Parathyroid adenoma (tissue), 2 donors: Measurements from ENCODE around the gene ARL6IP1.

Experiments
- H2AFZ ChIP-seq: fragments of 300-600 bp; sonication (generic); one replicate; pipeline ENCODE4 v1.7.0; 2017; ENCODE audit warnings: antibody characterized with exemption, mild to moderate bottlenecking
- H3K27ac ChIP-seq: fragments of 300-600 bp; sonication (generic); one replicate; pipeline ENCODE4 v1.7.0; 2017
- H3K27me3 ChIP-seq: fragments of 300-600 bp; sonication (generic); one replicate; pipeline ENCODE4 v1.7.0; 2017; ENCODE audit warnings: low read length; ENCODE audit not compliant: control insufficient read depth, insufficient read depth
- H3K36me3 ChIP-seq: fragments of 300-600 bp; sonication (generic); one replicate; pipeline ENCODE4 v1.7.0; 2017; ENCODE audit warnings: low read length; ENCODE audit not compliant: control insufficient read depth, insufficient read depth
- H3K4me1 ChIP-seq: fragments of 300-600 bp; sonication (generic); one replicate; pipeline ENCODE4 v1.7.0; 2017; ENCODE audit warnings: control low read depth
- H3K4me2 ChIP-seq: fragments of 300-600 bp; sonication (generic); one replicate; pipeline ENCODE4 v1.7.0; 2017; ENCODE audit warnings: low read length
- H3K4me3 ChIP-seq: fragments of 300-600 bp; sonication (generic); one replicate; pipeline ENCODE4 v1.7.0; 2017; ENCODE audit warnings: low read depth, low read length
- H3K79me2 ChIP-seq: fragments of 300-600 bp; sonication (generic); one replicate; pipeline ENCODE4 v1.7.0; 2017; ENCODE audit warnings: control low read depth
- H3K9ac ChIP-seq: fragments of 300-600 bp; sonication (generic); one replicate; pipeline ENCODE4 v1.7.0; 2017; ENCODE audit warnings: mild to moderate bottlenecking
- H3K9me3 ChIP-seq: fragments of 300-600 bp; sonication (generic); one replicate; pipeline ENCODE4 v1.7.0; 2017; ENCODE audit warnings: low read length; ENCODE audit not compliant: control insufficient read depth
- CTCF ChIP-seq: fragments of 300-600 bp; sonication (generic); IDR thresholded peaks from one replicate; pipeline ENCODE4 v1.7.0; 2017; ENCODE audit warnings: antibody characterized with exemption, mild to moderate bottlenecking
- donor health status: primary hyperparathyroidism.

The ARL6IP1 gene

DNA sequence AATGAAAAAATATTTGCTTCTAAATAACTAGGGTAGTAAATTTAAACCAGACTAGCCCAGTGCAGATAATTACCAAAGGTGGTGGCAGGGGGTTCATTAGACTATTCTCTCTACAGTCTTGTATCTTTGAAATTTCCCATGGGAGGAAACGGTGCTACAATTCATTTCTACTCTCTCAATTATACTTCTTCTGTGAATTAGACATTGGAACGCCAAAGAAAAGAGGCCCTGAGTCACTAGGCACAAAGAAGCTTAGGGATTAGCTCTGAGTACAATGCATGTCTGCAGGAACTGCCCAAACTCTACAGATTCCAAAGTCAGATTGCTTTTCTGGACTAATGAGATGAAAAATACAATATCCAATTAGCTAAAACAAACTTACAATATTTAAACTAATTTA, 30.7 kb upstream of the ARL6IP1 start:
- no peak for TF ChIP-seq CTCF
- Histone ChIP-seq H3K4me3 (no peak overlapping the region), H3K9ac (no peak overlapping the region), H2AFZ (no peak overlapping the region), H3K4me1 (no peaks in the 10 kb centered on the region), H3K36me3 (no peaks in the 10 kb centered on the region), H3K4me2 (no peak overlapping the region), H3K9me3 (no peaks in the 10 kb centered on the region), H3K27me3 (no peaks in the 10 kb centered on the region), H3K27ac (no peak overlapping the region), H3K79me2 (no peaks in the 10 kb centered on the region)

DNA sequence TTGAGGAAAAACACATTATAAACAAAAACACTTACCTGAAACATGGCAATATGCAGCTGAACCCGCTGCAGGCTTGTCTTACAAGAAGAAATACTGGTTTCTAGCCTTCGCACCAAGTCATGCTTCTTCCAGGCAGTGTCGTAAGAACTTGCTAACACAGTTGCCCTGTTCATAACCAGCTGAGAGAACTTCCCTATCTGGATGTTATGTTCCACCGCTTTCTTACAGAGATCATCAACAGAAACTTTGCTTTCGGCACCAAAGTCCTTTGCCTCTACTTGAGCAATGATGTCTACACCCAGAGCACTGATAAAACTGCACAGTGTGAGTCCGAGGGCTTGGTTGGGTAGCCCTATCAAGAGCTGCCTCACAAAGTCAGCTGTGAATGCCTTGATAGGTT, 27.9 kb upstream of the ARL6IP1 start:
- Histone ChIP-seq H2AFZ (no peak overlapping the region), H3K27me3 (no peaks in the 10 kb centered on the region), H3K4me2 (no peak overlapping the region), H3K36me3 (no peaks in the 10 kb centered on the region), H3K9ac (no peak overlapping the region), H3K4me3 (no peak overlapping the region), H3K27ac (no peak overlapping the region), H3K79me2 (no peaks in the 10 kb centered on the region), H3K4me1 (no peaks in the 10 kb centered on the region), H3K9me3 (no peaks in the 10 kb centered on the region)
- no peak for TF ChIP-seq CTCF

DNA sequence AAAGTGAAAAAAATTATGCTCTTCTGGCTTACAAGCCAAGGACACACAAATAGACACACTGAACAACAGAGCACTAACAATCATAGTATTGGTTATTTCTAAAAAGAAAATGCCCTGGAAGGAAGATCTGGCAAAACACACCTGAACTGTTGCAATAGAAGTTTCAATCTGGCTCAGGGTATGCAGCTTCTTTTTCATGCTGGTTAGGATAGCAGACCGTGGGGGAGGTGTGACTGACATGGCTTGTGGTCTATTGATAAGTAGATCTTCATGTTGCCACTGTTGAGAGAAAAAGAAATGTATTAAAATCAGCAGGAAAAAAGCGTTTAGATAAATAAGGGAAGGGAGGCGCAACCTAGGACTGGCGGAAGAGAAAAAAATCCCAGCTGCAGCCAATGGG, 26.5 kb upstream of the ARL6IP1 start:
- Histone ChIP-seq H2AFZ (no peak overlapping the region), H3K9ac (no peak overlapping the region), H3K4me3 (no peak overlapping the region), H3K79me2 (no peaks in the 10 kb centered on the region), H3K4me2 (no peak overlapping the region), H3K36me3 (no peaks in the 10 kb centered on the region), H3K9me3 (no peaks in the 10 kb centered on the region), H3K27me3 (no peaks in the 10 kb centered on the region), H3K27ac (no peak overlapping the region), H3K4me1 (no peaks in the 10 kb centered on the region)
- TF ChIP-seq CTCF: no peak

DNA sequence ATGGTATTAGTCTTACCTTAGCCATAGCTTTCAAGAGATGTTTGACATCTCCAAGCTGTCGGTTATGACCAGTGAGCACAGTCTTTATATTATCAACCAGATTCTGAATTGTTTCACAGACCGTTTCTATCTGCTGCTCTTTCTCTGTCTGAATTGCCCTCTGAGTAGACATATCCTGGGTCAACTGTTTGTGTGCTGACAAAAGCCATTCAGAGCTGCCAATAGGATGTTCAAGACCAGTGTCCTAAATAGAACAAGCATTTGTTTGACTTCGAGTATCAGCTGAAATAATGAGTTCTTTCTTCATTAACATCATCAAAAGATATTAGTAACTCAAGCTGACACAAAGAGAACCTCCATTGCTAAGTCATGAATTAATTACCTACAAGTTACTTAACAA, 14.9 kb upstream of the ARL6IP1 start:
- no peak overlapping the region for H3K4me3 ChIP-seq
- H3K9me3 ChIP-seq: no peaks in the 10 kb centered on the region
- no peaks in the 10 kb centered on the region for H3K36me3 ChIP-seq
- no peaks in the 10 kb centered on the region for H3K79me2 ChIP-seq
- H3K27me3 ChIP-seq: no peaks in the 10 kb centered on the region
- H3K27ac ChIP-seq: no peak overlapping the region
- no peaks in the 10 kb centered on the region for H3K4me1 ChIP-seq
- no peak for TF ChIP-seq CTCF
- H2AFZ ChIP-seq: no peak overlapping the region
- H3K4me2 ChIP-seq: no peak overlapping the region
- H3K9ac ChIP-seq: no peak overlapping the region

DNA sequence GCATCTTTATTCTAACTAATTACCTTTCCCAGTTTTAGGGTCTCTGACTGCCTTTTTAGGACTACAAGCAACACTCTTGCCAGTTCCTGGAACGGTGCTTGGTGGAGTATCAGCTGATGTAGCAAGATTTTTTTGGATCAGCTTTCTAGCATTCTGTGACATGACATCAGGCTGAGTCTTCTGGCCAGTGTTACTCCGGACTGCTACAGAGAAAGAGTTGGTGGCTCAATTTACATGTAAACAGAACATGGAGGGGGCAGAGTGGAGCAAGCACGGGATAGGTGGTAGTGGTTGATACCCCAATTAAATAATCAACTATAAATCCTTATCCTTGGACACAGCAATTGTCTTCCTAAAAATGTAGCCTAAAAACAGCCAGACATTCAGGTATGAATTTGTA, 10.6 kb upstream of the ARL6IP1 start:
- Histone ChIP-seq H3K9ac (no peak overlapping the region), H2AFZ (no peak overlapping the region), H3K4me1 (no peaks in the 10 kb centered on the region), H3K27ac (no peak overlapping the region), H3K36me3 (no peaks in the 10 kb centered on the region), H3K27me3 (no peaks in the 10 kb centered on the region), H3K9me3 (no peaks in the 10 kb centered on the region), H3K4me3 (no peak overlapping the region), H3K4me2 (no peak overlapping the region), H3K79me2 (no peaks in the 10 kb centered on the region)
- no peak for TF ChIP-seq CTCF
